Immature natural killer cell (primary cell): ENCODE results near the gene CSRNP3. TPM values are rescaled to one million over a fixed set of nuclear protein-coding genes. Genes with fewer than 3 reads are reported as not detected.
"Not testable (repeated sequence)": the region's sequence is repeated elsewhere in the genome, so short reads cannot be mapped to it uniquely, and the experiment has no call there.

Source experiments
- DNase-seq, 3 donors: peaks; one replicate each; pipeline ENCODE4 v3.0.0; 2022; ENCODE audit warnings: mixed read lengths in 1 of 3
- H3K27ac Mint-ChIP-seq, 6 donors: one replicate each; pipeline ENCODE4 v1.8.0; 2020; ENCODE audit warnings: mixed read lengths in 6 of 6, mild to moderate bottlenecking in 5 of 6, inconsistent platforms in 4 of 6, moderate library complexity in 3 of 6
- H3K27me3 Mint-ChIP-seq, 3 donors: one replicate each; pipeline ENCODE4 v1.8.0; 2020 to 2021; ENCODE audit warnings: low read depth in 3 of 3, mild to moderate bottlenecking in 3 of 3, mixed read lengths in 3 of 3, moderate library complexity in 3 of 3, inconsistent platforms in 1 of 3
- H3K36me3 Mint-ChIP-seq, 3 donors: one replicate each; pipeline ENCODE4 v1.8.0; 2020; ENCODE audit warnings: mixed read lengths in 3 of 3, inconsistent platforms in 2 of 3, mild to moderate bottlenecking in 2 of 3
- H3K4me1 Mint-ChIP-seq, 2 donors: one replicate each; pipeline ENCODE4 v1.8.0; 2020; ENCODE audit warnings: inconsistent platforms in 2 of 2, mild to moderate bottlenecking in 2 of 2, mixed read lengths in 2 of 2, moderate library complexity in 1 of 2
- H3K4me3 Mint-ChIP-seq, 5 donors: one replicate each; pipeline ENCODE4 v1.8.0; 2020; ENCODE audit warnings: mild to moderate bottlenecking in 5 of 5, mixed read lengths in 5 of 5, inconsistent platforms in 3 of 5, moderate library complexity in 3 of 5
- H3K9me3 Mint-ChIP-seq, 6 donors: one replicate each; pipeline ENCODE4 v1.8.0; 2020; ENCODE audit warnings: mild to moderate bottlenecking in 6 of 6, mixed read lengths in 6 of 6, inconsistent platforms in 4 of 6, moderate library complexity in 3 of 6
- polyA plus RNA-seq, 3 donors: library from polyadenylated mRNA; unstranded; fragments of 300-500 nt; fragmentation: Illumina TruSeq; gene quantifications; one replicate each; pipeline ENCODE4 v1.2.3, GENCODE V29; 2021

The CSRNP3 gene
- polyA plus RNA-seq, 3 donors from 2014 or later, result not detected

DNA sequence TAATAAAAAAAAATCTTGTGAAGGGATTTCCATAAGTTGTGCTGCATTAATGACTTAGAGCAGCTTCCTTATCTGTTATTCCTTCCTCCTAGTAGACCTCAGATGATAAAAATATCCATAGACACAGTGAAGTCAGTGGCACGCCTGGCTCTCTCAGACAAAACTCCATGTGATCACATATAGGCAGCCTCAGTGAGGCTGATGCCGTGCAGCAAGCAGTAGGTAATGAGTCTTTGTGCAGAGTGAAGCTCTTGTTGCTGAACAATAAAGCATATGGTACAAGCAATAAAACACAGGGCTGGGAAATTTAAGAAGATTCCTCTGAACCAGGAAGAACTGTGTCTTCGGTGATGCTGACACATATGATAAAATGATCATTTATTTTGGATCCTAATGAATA lies 102.7 kb downstream of the CSRNP3 start:
- no peak for DNase-seq
- H3K4me3 Mint-ChIP-seq, result no peak overlapping the region
- H3K36me3 Mint-ChIP-seq, result no peaks in the 10 kb centered on the region
- no peak overlapping the region for H3K27ac Mint-ChIP-seq
- H3K4me1 Mint-ChIP-seq, result no peaks in the 10 kb centered on the region
- peaks cover 0 to 8% (median 2%) of the 10 kb centered on the region in 3 donors for H3K27me3 Mint-ChIP-seq
- no peaks in the 10 kb centered on the region for H3K9me3 Mint-ChIP-seq

DNA sequence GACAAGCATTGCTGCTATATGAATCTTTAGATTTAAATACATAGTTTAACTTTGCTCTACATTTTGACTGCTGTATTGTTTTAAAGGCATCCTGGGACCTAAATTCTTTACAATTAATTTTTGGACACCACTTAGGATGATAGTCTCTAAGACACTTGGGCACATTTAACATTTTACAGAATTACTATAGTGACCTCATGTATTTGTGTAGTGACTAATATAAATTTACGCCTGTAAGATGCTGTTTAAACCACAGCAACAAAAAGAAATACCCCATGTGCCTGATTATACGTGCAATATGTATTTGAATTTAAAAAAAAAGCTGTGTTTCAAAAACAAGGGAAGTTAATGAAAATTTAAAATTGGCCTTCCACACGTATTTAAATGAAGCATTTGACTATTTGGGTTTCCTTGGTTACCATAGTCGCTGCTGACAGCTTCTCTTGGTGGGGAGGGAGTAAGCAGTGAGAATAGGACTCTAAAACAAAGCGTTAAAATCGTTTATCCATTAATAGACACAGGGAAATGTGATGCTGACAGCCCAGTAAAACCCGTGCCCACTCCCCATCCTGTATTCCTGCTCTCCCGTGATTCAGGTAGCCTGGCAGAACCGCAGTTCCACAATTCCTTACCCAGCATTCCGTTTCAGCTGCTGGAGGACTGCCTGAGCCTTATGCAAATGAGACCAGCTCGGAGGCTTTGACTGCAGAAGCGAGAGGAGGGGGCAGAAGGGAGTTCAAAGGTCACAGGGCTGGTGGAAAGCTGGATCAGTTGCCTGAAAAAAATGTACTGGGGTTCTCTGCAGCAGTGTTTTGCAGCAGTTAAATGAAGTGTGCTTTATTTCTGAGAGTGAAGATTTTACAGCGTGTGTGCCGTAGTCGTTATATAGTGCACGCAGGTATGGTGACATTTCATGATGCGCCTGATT lies 104.3 kb downstream of the CSRNP3 start:
- Mint-ChIP-seq H3K27me3 (peaks cover 0 to 8% (median 0%) of the 10 kb centered on the region in 3 donors), H3K36me3 (no peaks in the 10 kb centered on the region), H3K4me1 (no peaks in the 10 kb centered on the region), H3K9me3 (no peaks in the 10 kb centered on the region), H3K27ac (no peak overlapping the region), H3K4me3 (no peak overlapping the region)
- no peak for DNase-seq

DNA sequence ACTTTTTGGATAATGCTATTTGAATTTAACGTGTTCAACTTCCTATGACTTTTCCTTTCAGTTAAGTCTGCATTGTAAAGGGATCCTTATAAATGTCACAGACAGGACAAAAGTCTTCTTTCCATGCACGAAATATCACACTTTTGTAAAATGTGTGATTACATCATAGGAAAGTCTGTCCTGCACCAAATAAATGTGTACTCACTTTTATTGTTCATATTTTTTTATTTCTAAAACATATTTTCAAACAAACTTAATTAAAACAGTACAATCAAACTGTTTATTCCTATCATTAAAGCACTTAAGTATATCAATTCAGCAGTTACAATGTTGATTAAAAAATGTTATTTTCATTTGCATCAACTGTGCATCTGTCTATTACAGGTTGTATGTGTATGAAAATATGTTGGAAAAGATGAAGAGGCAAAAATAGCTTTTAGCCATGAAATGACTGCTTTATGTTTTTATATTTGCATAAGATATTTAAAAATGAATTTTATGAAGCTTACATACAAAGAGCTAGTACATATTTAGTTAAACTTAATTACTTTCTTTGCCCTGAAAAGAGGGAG lies 105.6 kb downstream of the CSRNP3 start:
- no peaks in the 10 kb centered on the region for H3K9me3 Mint-ChIP-seq
- no peaks in the 10 kb centered on the region for H3K4me1 Mint-ChIP-seq
- no peaks in the 10 kb centered on the region for H3K36me3 Mint-ChIP-seq
- H3K27me3 Mint-ChIP-seq, result peaks cover 0 to 8% (median 2%) of the 10 kb centered on the region in 3 donors
- no peak overlapping the region for H3K27ac Mint-ChIP-seq
- DNase-seq, result no peak
- no peak overlapping the region for H3K4me3 Mint-ChIP-seq

DNA sequence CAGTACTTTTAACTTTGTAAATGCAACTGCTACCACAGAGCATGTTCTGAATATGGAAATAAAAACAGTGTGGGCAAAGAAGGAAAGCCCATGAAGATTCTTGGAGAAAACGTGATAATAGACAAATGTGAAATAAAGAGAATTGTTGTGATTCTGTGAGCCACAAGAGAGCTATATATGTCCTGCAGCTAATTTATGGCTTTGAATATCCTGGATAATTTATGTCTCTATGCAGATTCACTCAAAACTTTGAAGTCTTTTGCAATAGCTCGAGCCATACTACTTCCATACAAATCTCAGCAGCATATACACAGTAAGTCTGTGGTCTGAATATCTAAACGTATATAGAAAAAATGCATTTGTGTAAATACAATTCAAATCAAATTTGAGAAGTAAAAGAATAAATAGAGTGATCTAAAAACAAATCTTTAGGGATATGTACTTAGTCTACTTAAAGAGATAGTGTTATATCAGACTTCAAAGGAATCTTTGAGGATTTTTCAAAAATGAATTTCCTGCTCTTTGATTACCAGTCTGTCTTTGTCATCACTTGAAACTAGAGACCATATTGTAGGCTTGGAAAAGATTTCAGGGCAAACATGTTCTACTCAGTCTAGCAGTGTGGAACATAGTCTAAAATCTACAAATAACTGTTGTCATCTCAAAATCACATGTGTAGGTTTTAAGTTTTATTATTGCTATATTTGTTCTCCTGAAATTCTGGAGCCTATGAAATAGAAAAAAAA lies 107.1 kb downstream of the CSRNP3 start:
- H3K9me3 Mint-ChIP-seq, result no peaks in the 10 kb centered on the region
- H3K4me1 Mint-ChIP-seq, result no peaks in the 10 kb centered on the region
- peaks cover 0 to 10% (median 2%) of the 10 kb centered on the region in 3 donors for H3K27me3 Mint-ChIP-seq
- no peak overlapping the region for H3K27ac Mint-ChIP-seq
- H3K36me3 Mint-ChIP-seq, result no peaks in the 10 kb centered on the region
- H3K4me3 Mint-ChIP-seq, result no peak overlapping the region
- no peak for DNase-seq

DNA sequence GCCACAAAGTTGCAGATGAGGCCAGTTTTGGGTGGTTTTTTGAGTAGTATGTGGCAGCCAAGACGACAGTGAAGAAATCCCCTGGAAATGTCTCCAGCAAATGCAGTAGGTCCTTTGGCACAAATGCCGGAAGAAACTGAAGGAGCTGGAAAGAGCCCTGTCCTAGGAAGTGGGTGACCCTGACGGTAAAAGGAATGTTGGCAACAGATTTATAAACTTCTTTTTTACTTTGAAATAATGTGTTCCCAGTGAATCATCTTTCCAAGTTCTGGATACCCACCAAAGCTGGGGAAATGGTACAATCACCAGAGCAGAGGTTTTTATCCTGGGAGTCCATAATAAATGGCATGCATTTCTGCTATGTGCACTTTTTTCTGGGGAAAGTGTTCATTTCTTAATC lies 112.9 kb downstream of the CSRNP3 start:
- Mint-ChIP-seq H3K4me3 (no peak overlapping the region), H3K9me3 (no peaks in the 10 kb centered on the region), H3K27ac (no peak overlapping the region), H3K36me3 (no peaks in the 10 kb centered on the region), H3K4me1 (no peaks in the 10 kb centered on the region), H3K27me3 (peaks cover 1 to 2% (median 2%) of the 10 kb centered on the region in 3 donors)
- DNase-seq, result no peak

DNA sequence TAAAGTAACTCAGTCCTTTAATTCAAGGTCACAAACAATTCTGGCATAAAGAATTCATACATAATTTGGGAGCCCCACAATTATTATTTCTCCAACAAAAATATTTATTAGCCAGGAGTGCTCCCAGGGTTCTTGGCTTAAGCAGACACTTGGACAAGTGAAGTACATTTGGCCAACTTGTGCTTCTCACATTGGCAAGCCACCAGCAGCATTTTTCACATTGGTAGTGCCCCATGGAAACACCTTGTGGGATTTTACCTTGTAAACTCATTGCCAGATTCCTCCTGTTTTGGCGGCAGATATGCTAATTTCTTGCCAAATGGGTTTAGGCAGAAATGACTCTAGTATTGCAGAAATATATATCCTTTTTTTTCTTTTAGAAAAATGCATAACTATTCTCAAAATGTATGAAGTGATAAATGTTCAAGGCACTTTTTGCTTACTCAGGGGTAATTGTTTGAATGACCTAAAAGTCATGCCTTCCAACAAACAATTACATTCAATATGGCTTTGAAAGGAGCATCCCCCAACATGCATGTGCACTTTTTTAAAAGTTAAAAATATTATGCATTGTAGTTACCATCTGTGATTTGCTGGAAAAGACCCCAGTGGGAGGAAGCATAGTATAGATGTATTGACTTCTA lies 113.5 kb downstream of the CSRNP3 start:
- Mint-ChIP-seq H3K36me3 (no peaks in the 10 kb centered on the region), H3K4me3 (no peak overlapping the region), H3K27me3 (peaks cover 1 to 2% (median 2%) of the 10 kb centered on the region in 3 donors), H3K4me1 (no peaks in the 10 kb centered on the region), H3K9me3 (no peaks in the 10 kb centered on the region), H3K27ac (no peak overlapping the region)
- no peak for DNase-seq

DNA sequence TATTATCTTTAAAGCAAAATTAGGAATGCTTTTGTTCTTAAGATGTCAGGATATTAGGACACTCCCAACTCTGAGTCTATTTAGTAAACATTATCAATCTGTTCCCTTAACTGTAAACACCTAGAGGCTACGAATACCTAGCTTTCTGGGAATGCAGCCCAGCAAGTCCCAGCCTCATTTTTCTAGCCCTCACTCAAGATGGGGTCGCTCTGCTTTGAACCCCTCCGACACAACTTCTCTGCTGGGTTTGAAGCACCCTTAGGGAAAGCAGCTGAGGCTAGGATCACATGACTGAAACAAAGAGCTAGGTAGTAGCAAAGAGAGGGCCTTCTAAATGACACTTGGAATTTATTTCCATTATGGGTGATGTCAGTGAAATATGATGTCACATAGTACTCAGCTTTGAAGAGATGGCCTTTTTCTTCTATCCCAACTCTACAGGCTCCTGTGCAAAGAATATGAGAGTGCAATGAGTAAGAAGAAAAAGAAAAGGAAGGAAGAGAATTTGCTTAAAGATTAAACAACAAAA lies 114.7 kb downstream of the CSRNP3 start:
- no peaks in the 10 kb centered on the region for H3K9me3 Mint-ChIP-seq
- no peak for DNase-seq
- peaks cover 1 to 2% (median 2%) of the 10 kb centered on the region in 3 donors for H3K27me3 Mint-ChIP-seq
- H3K4me3 Mint-ChIP-seq, result no peak overlapping the region
- H3K36me3 Mint-ChIP-seq, result no peaks in the 10 kb centered on the region
- H3K27ac Mint-ChIP-seq, result no peak overlapping the region
- no peaks in the 10 kb centered on the region for H3K4me1 Mint-ChIP-seq

DNA sequence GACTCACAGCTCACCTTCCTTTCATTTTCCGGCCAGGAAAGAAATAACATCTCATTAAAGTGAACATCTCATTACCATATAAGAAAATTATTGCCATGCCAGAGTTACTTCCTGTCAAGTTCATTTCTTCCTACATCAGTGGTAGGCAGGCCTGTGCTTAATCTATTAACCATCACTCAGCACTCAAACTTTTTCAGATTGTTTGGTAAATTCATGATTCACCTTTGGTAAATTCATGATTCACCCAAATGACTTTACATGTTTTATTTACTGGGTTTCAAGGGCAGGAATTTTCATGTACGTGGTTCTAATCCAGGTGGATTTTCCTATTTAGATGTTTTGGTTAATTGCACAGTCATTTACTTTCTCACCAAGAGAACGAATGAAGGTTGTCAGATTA lies 116.5 kb downstream of the CSRNP3 start:
- Mint-ChIP-seq H3K36me3 (peaks cover 0 to 2% (median 0%) of the 10 kb centered on the region in 3 donors), H3K9me3 (no peaks in the 10 kb centered on the region), H3K4me3 (no peak overlapping the region), H3K27me3 (peaks cover 0 to 2% (median 1%) of the 10 kb centered on the region in 3 donors), H3K27ac (no peak overlapping the region), H3K4me1 (no peaks in the 10 kb centered on the region)
- no peak for DNase-seq

DNA sequence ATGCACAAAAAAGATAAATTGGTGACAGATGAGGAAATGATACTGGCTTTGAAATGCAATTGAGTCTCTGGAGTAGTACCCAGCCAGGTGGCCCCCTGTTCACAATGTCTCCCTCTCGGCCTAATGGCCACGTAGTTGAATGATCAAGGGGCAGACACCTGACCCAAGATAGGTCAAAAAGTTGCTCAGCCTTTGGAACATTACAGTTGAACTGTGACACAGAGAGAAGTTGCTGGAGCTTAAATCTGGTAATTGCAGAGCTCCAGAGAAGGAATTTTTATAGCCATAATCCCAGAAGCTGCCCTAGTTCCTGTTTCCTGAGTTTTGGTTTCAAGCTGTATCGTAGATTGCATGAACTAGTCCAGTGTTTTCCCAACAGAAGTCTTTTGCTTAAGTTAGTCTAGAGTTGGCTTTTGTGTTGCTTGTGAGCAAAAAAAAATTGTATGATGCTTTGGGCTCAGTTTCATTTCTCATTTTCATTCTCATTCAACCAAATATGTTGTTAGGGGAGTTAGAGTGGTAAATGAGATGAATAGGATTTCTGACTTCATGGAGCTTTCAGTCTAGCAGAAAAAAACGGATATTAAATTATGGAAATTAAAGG lies 117.9 kb downstream of the CSRNP3 start:
- Mint-ChIP-seq H3K9me3 (no peaks in the 10 kb centered on the region), H3K4me1 (no peaks in the 10 kb centered on the region), H3K4me3 (no peak overlapping the region), H3K36me3 (peaks cover 0 to 3% (median 0%) of the 10 kb centered on the region in 3 donors), H3K27me3 (peaks cover 0 to 2% (median 1%) of the 10 kb centered on the region in 3 donors), H3K27ac (no peak overlapping the region)
- no peak for DNase-seq

DNA sequence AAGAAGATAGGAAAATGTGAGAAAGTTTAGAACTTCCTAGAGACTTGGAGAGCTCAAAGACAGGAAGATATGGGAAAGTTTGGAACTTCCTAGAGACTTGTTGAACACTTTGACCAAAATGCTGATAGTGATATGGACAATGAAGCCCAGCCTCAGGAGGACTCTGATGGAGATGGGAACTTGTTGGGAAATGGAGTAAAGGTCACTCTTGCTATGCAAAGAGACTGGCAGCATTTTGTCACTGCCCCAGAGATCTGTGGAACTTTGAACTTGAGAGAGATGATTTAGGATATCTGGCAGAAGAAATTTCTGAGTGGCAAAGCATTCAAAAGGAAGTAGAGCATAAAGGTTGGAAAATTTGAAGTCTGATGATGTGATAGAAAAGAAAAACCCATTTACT lies 121.5 kb downstream of the CSRNP3 start:
- not testable (repeated sequence) for H3K4me3 Mint-ChIP-seq, H3K36me3 Mint-ChIP-seq, DNase-seq, H3K9me3 Mint-ChIP-seq, H3K27me3 Mint-ChIP-seq, H3K4me1 Mint-ChIP-seq, H3K27ac Mint-ChIP-seq

DNA sequence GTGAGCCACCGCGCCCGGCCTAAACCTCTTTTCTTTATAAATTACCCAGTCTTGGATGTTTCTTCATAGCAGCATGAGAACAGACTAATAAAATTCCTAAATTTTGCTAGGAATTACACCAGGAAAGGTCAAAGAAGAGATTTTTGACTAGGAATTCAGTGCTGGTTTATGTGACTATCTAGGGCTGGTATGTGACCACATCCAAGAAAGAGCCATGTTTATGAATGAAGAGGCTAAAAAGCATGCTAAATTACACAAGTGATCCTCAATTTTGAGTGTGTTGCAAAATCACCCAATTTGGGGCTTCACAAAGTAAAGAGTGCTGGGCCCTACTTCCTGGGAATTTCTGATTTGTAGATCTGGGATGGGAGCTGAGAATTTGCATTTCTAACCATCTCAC lies 123.6 kb downstream of the CSRNP3 start:
- peaks cover 0 to 3% (median 0%) of the 10 kb centered on the region in 3 donors for H3K36me3 Mint-ChIP-seq
- no peak overlapping the region for H3K4me3 Mint-ChIP-seq
- H3K9me3 Mint-ChIP-seq, result no peaks in the 10 kb centered on the region
- DNase-seq, result no peak
- no peaks in the 10 kb centered on the region for H3K4me1 Mint-ChIP-seq
- H3K27me3 Mint-ChIP-seq, result peaks cover 0 to 3% (median 2%) of the 10 kb centered on the region in 3 donors
- no peak overlapping the region for H3K27ac Mint-ChIP-seq

DNA sequence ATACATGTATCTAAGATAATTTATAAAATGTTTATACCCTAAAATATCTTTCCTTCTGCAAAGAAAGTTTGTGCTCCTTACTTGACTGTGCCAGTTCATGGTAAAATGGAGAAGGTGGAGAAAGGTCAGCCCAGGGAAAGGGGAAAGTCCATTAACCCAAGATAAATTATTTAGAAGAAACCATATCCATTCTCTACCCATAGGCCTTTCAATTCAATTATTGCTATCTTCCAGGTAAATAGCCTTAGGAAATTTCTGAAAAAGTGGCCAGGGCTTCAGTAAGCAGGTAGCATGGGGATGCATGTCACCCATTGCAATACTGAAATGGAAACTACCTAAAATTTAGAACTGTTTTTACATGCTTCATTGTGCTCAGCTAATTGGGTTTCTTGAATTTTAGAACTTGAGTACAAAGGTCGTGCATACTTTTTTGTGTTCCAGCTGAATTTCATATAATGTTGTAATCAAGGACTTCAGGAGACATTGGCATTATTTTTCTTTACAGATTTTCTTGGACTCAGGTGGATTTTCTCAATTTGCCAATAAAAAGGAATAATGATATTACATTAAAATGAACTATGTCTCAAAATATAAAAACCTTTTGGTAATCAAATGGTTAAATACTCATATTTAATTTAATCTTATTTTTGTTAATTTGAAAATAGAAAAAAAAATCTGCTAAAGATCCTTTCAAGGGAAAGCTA lies 124.9 kb downstream of the CSRNP3 start:
- no peak overlapping the region for H3K4me3 Mint-ChIP-seq
- H3K27me3 Mint-ChIP-seq, result peaks cover 2 to 3% (median 3%) of the 10 kb centered on the region in 3 donors
- no peak for DNase-seq
- H3K36me3 Mint-ChIP-seq, result peaks cover 0 to 3% (median 0%) of the 10 kb centered on the region in 3 donors
- H3K9me3 Mint-ChIP-seq, result no peaks in the 10 kb centered on the region
- no peaks in the 10 kb centered on the region for H3K4me1 Mint-ChIP-seq
- no peak overlapping the region for H3K27ac Mint-ChIP-seq

DNA sequence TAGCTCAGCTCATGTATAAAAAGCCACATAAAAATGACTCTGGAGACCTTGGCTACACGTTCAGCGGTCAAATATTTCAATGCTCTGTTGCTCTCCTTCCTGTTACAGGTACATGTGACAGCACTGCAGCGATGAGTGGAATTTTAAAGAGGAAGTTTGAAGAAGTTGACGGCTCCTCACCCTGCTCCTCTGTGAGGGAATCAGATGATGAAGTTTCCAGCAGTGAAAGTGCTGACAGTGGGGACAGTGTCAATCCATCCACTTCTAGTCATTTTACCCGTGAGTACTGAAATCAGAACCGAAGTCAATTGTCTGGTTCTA lies 125.4 kb downstream of the CSRNP3 start:
- DNase-seq, result no peak
- H3K27ac Mint-ChIP-seq, result no peak overlapping the region
- H3K9me3 Mint-ChIP-seq, result no peaks in the 10 kb centered on the region
- H3K27me3 Mint-ChIP-seq, result peaks cover 2 to 3% (median 3%) of the 10 kb centered on the region in 3 donors
- no peak overlapping the region for H3K4me3 Mint-ChIP-seq
- no peaks in the 10 kb centered on the region for H3K4me1 Mint-ChIP-seq
- peaks cover 0 to 3% (median 0%) of the 10 kb centered on the region in 3 donors for H3K36me3 Mint-ChIP-seq
